ENCODE results near the gene S100A16.
"Not testable (repeated sequence)": the region's sequence is repeated elsewhere in the genome, so short reads cannot be mapped to it uniquely, and the experiment has no call there.

The S100A16 gene

GRCh38 chr1:153583976-153584375, 29.0 kb downstream of the S100A16 start:
- TF ChIP-seq, protein P1, sequence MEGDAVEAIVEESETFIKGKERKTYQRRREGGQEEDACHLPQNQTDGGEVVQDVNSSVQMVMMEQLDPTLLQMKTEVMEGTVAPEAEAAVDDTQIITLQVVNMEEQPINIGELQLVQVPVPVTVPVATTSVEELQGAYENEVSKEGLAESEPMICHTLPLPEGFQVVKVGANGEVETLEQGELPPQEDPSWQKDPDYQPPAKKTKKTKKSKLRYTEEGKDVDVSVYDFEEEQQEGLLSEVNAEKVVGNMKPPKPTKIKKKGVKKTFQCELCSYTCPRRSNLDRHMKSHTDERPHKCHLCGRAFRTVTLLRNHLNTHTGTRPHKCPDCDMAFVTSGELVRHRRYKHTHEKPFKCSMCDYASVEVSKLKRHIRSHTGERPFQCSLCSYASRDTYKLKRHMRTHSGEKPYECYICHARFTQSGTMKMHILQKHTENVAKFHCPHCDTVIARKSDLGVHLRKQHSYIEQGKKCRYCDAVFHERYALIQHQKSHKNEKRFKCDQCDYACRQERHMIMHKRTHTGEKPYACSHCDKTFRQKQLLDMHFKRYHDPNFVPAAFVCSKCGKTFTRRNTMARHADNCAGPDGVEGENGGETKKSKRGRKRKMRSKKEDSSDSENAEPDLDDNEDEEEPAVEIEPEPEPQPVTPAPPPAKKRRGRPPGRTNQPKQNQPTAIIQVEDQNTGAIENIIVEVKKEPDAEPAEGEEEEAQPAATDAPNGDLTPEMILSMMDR (IDR thresholded peaks at IDR 0.05; ENCODE audit: low read depth, low read length) = no peak
- H3K4me3 ChIP-seq (ENCODE audit: low read depth, low read length) = no peak overlapping the region
- no peak for DNase-seq (ENCODE audit: low read depth, low spot score)
- in situ Hi-C loops (cut with HindIII; ENCODE audit: low sequenced_read_pairs) = no loop called here

DNA sequence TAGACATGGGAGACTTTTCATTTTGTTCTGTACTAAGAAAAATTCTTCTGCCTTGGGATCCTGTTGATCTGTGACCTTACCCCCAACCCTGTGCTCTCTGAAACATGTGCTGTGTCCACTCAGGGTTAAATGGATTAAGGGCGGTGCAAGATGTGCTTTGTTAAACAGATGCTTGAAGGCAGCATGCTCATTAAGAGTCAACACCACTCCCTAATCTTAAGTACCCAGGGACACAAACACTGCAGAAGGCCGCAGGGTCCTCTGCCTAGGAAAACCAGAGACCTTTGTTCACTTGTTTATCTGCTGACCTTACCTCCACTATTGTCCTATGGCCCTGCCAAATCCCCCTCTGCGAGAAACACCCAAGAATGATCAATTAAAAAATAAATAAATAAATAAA, 29.4 kb downstream of the S100A16 start:
- H3K4me3 ChIP-seq (ENCODE audit: low read depth, low read length); in situ Hi-C loops (cut with HindIII; ENCODE audit: low sequenced_read_pairs); DNase-seq (ENCODE audit: low read depth, low spot score): not testable (repeated sequence)

- in situ Hi-C loops (cut with HindIII; ENCODE audit: low sequenced_read_pairs); DNase-seq (ENCODE audit: low read depth, low spot score); H3K4me3 ChIP-seq (ENCODE audit: low read depth, low read length): not testable (repeated sequence)
These were observed 30.1 kb downstream of the S100A16 start for GRCh38 chr1:153582836-153583235.

GRCh38 chr1:153578936-153579335, 34.0 kb downstream of the S100A16 start:
- TF ChIP-seq, protein P1 (IDR thresholded peaks at IDR 0.05; ENCODE audit: low read depth, low read length) = no peak
- no peak for DNase-seq (ENCODE audit: low read depth, low spot score)
- H3K4me3 ChIP-seq (ENCODE audit: low read depth, low read length) = no peak overlapping the region
- in situ Hi-C loops (cut with HindIII; ENCODE audit: low sequenced_read_pairs) = no loop called here

DNA sequence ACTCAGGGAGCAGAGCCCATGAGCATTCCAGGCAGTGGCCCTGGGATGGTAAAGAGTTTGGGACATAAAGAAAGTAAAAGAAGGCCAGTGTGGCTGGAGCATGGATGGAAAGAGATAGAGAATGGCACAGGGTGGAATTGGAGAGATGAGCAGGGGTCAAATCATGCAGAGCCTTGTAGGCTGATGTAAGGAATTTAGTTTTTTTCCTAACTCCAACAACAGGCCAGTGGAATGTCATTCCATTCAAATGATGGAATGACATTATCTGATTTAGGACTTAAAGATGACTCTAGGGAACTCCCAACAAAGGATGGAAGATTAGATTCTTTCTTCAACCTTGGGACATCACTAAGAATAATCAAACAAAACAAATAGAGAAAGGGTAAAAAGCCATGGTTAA, 34.4 kb downstream of the S100A16 start:
- TF ChIP-seq, protein P1 (IDR thresholded peaks at IDR 0.05; ENCODE audit: low read depth, low read length) = no peak
- in situ Hi-C loops (cut with HindIII; ENCODE audit: low sequenced_read_pairs) = no loop called here
- no peak for DNase-seq (ENCODE audit: low read depth, low spot score)
- no peak overlapping the region for H3K4me3 ChIP-seq (ENCODE audit: low read depth, low read length)

DNA sequence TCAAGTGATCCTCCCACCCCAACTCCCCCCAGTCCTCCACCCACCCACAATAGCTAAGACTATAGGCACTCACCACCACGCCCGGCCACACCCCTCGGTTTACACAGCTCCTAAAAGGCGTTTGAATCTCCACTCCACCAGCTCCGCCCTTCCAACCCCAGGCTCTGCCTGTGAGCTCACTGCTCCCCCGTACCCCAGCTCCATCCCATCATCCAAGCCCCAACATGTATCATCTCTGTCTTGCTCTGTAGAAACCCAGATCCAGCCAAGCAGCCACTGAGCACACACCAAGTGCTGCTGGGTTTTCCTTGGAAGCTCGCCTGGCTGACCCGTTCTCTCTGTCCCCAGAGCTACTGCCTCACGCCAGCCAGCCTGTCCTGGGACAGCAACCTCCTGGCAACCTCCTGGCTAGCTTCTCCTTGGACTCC, 35.3 kb downstream of the S100A16 start:
- H3K4me3 ChIP-seq (ENCODE audit: low read depth, low read length) = no peak overlapping the region
- in situ Hi-C loops (cut with HindIII; ENCODE audit: low sequenced_read_pairs) = no loop called here
- TF ChIP-seq, protein P1 (IDR thresholded peaks at IDR 0.05; ENCODE audit: low read depth, low read length) = no peak
- no peak for DNase-seq (ENCODE audit: low read depth, low spot score)

GRCh38 chr1:153577138-153577537, 35.8 kb downstream of the S100A16 start:
- in situ Hi-C loops (cut with HindIII; ENCODE audit: low sequenced_read_pairs) = no loop called here
- TF ChIP-seq, protein P1 (IDR thresholded peaks at IDR 0.05; ENCODE audit: low read depth, low read length) = no peak
- no peak for DNase-seq (ENCODE audit: low read depth, low spot score)
- H3K4me3 ChIP-seq (ENCODE audit: low read depth, low read length) = no peak overlapping the region

- in situ Hi-C loops (cut with HindIII; ENCODE audit: low sequenced_read_pairs); DNase-seq (ENCODE audit: low read depth, low spot score); H3K4me3 ChIP-seq (ENCODE audit: low read depth, low read length): not testable (repeated sequence)
These were observed 37.4 kb downstream of the S100A16 start for GRCh38 chr1:153575497-153575896.

- H3K4me3 ChIP-seq (ENCODE audit: low read depth, low read length); in situ Hi-C loops (cut with HindIII; ENCODE audit: low sequenced_read_pairs); DNase-seq (ENCODE audit: low read depth, low spot score): not testable (repeated sequence)
These were observed 37.9 kb downstream of the S100A16 start for GRCh38 chr1:153575081-153575491.

All from astrocyte of the spinal cord (primary cell).